Testis (tissue), 3 donors: ENCODE results near the gene DBX2. TPM values are rescaled to one million over a fixed set of nuclear protein-coding genes. Genes with fewer than 3 reads are reported as not detected.
"Not testable (repeated sequence)": the region's sequence is repeated elsewhere in the genome, so short reads cannot be mapped to it uniquely, and the experiment has no call there.

Experiments used
- DNase-seq: peaks from one replicate; pipeline ENCODE4 v3.0.0-alpha.2; 2019
- H3K27ac ChIP-seq, 2 donors: fragments of 200-600 bp; sonication (generic); one replicate each; pipeline ENCODE4 v1.5.1; 2019
- H3K27me3 ChIP-seq: fragments of 200-600 bp; sonication (generic); one replicate; pipeline ENCODE4 v1.5.1; 2019
- H3K36me3 ChIP-seq: fragments of 200-600 bp; sonication (generic); one replicate; pipeline ENCODE4 v1.5.1; 2017; ENCODE audit warnings: low read depth; ENCODE audit errors: missing control alignments
- H3K4me1 ChIP-seq: fragments of 200-600 bp; sonication (generic); one replicate; pipeline ENCODE4 v1.5.1; 2019
- H3K4me3 ChIP-seq, 2 donors: fragments of 200-600 bp; sonication (generic); one replicate each; pipeline ENCODE4 v1.5.1; 2017 to 2019
- H3K9me3 ChIP-seq: fragments of 200-600 bp; sonication (generic); one replicate; pipeline ENCODE4 v1.5.1; 2017
- CTCF ChIP-seq, 3 experiments: fragments of 450-650 bp in 2 of 3; fragments of 200-600 bp in 1 of 3; sonication (generic) in 1 of 3; IDR thresholded peaks; one replicate each; pipeline ENCODE4 v1.5.1; 2016 to 2019; ENCODE audit warnings: antibody characterized with exemption in 3 of 3, mild to moderate bottlenecking in 2 of 3, moderate library complexity in 1 of 3
- POLR2A ChIP-seq: fragments of 450-650 bp; IDR thresholded peaks from one replicate; pipeline ENCODE4 v1.6.1; 2017; ENCODE audit warnings: antibody characterized with exemption, mild to moderate bottlenecking, moderate library complexity
- WGBS, 2 donors: methylation state at CpG; one replicate each; pipeline ENCODE4 v1.1.5; 2018; 5-methylcytosine and 5-hydroxymethylcytosine counted together
- intact Hi-C: fragments of 100-400 bp; cut with DNase I; formaldehyde crosslinking; loops from one replicate; pipeline ENCODE4 v1.15.1; 2023; ENCODE audit warnings: low total_unique reads
- polyA plus RNA-seq: library from polyadenylated mRNA; stranded (reverse); fragments of 350-450 nt; fragmentation: Illumina TruSeq; extraction: RNeasy Lipid Tissue Mini Kit (QIAGEN cat#74804); gene quantifications from one replicate; pipeline ENCODE4 v1.2.3, GENCODE V29; 2014; ENCODE audit warnings: low read depth, low replicate concordance; ENCODE audit not compliant: insufficient read depth
- total RNA-seq, 2 donors: library from RNA; depleted of rRNA; stranded (reverse); fragments of >200 nt; gene quantifications; one replicate each; pipeline ENCODE4 v1.2.3, GENCODE V29; 2016

Gene DBX2
- total and polyA plus RNA-seq, 3 donors from 2014 or later: 1.1 to 2.8 (median 2.5) TPM

DNA sequence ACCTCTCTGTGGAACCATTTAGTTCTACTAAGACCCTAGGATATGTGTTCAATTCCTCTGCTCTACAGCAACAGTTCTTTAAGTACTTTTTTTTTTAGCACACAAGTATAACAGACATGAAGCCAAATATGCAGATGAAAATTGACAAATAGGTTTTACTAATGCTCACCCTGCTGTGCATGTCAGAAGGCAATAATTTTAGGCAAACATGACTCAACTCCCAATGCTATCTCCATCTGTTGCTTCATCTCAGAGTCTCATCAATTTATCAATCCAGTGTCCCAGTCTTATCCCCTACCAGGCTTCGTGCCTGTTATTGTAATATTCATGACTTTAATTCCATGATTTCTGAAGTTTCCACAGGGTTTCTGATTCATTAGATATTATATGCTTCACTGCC is 57.7 kb downstream of the DBX2 start:
- Histone ChIP-seq H3K27me3 (no peaks in the 10 kb centered on the region), H3K9me3 (no peaks in the 10 kb centered on the region), H3K36me3 (no peaks in the 10 kb centered on the region), H3K27ac (no peak overlapping the region), H3K4me1 (no peaks in the 10 kb centered on the region), H3K4me3 (no peak overlapping the region)
- intact Hi-C loops: no loop called here
- TF ChIP-seq CTCF (IDR thresholded peaks at IDR 0.05) (no peak), POLR2A (no peak)
- DNase-seq: no peak
- WGBS, 2 donors: 63 to 68% methylated on average over 1 of the region's 1 CpG

DNA sequence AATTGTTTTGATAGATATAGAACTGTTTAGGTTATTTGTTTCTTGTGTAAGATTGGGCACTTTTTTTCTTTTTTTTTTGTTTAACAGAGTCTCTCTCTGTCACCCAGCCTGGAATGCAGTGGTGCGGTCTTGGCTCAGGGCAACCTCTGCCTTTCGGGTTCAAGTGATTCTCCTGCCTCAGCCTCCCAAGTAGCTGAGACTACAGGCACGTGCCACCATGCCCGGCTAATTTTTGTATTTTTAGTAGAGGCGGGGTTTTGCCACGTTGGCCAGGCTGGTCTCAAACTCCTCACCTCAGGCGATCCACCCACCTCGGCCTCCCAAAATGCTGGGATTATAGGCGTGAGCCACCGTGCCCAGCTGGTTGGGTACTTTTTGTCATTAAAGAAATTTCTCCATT is 66.0 kb downstream of the DBX2 start:
- H3K27me3 ChIP-seq, H3K4me3 ChIP-seq, H3K9me3 ChIP-seq, H3K36me3 ChIP-seq, H3K4me1 ChIP-seq, intact Hi-C loops, DNase-seq, H3K27ac ChIP-seq: not testable (repeated sequence)
- 89 to 93% methylated on average over 10 of the region's 10 CpGs for WGBS, 2 donors

DNA sequence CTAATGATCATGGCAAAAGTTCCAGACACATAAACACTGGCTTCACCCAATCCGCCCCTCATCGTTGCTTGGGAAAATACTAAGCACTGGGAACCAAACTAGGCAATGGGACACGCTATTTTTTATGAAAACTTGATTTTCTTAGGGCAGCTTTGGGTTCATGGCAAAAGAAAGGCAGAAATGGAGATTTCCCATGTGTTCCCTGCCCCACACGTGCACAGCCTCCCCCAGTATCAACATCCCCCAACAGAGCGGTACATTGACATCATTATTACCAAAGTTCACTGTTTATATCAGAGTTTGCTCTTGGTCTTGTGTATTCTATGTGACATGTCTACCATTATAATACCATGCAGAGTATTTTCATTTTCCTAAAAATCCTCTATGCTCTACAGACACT is 71.0 kb downstream of the DBX2 start:
- no peaks in the 10 kb centered on the region for H3K4me1 ChIP-seq
- TF ChIP-seq POLR2A (no peak), CTCF (IDR thresholded peaks at IDR 0.05) (no peak)
- no peak overlapping the region for H3K4me3 ChIP-seq
- H3K27ac ChIP-seq: no peak overlapping the region
- no peaks in the 10 kb centered on the region for H3K27me3 ChIP-seq
- H3K9me3 ChIP-seq: no peaks in the 10 kb centered on the region
- intact Hi-C loops: no loop called here
- 84 to 90% methylated on average over 5 of the region's 5 CpGs for WGBS, 2 donors
- no peaks in the 10 kb centered on the region for H3K36me3 ChIP-seq
- no peak for DNase-seq

- intact Hi-C loops: no loop called here
- no peaks in the 10 kb centered on the region for H3K9me3 ChIP-seq
- no peak overlapping the region for H3K4me3 ChIP-seq
- no peaks in the 10 kb centered on the region for H3K27me3 ChIP-seq
- TF ChIP-seq CTCF (IDR thresholded peaks at IDR 0.05) (no peak), POLR2A (no peak)
- no peaks in the 10 kb centered on the region for H3K4me1 ChIP-seq
- no peak for DNase-seq
- no peaks in the 10 kb centered on the region for H3K36me3 ChIP-seq
- H3K27ac ChIP-seq: no peak overlapping the region
Measured at GRCh38 chr12:44976246-44976645, 74.7 kb downstream of the DBX2 start.

DNA sequence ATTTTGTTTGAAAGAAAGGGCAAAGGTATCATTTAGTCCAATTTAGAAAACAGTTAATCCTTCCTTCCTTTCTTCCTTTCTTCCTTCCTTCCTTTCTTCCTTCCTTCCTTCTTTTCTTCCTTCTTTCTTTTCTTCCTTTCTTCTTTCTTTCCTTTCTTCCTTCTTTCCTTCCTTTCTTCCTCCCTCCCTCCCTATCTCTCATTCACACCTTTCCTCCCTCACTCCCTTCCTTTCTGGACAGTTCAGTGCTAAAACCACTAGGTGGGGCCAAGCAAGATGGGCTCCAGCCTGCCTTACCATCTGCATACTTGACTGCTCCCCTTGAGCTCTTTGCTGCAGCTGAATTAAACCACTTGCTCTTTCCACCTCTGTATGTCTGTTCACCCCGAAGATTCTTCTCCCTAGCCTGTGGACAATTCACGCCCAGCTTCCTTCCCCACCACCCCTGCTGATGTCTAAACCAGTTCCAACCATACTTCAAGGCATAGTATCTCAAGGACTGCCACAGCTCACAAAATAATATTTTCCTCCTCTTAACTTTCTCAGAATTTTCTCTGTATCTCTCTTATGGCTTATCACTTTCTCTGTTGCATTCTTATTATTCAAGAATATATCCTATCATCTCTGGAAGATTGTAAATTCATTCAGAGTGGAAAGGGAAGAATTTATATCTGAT is 78.0 kb downstream of the DBX2 start:
- Histone ChIP-seq H3K27me3 (no peaks in the 10 kb centered on the region), H3K4me3 (no peak overlapping the region), H3K36me3 (no peaks in the 10 kb centered on the region), H3K27ac (no peak overlapping the region), H3K9me3 (no peaks in the 10 kb centered on the region), H3K4me1 (no peaks in the 10 kb centered on the region)
- peak; percentile 23 for DNase-seq
- WGBS, 2 donors: 39 to 55% methylated on average over 2 of the region's 2 CpGs
- TF ChIP-seq POLR2A (no peak), CTCF (IDR thresholded peaks at IDR 0.05) (peak in 1 of 3 experiments; percentile 23)
- intact Hi-C loops: no loop called here
